ENCODE data around the gene S100A14. TPM values are rescaled to one million over a fixed set of nuclear protein-coding genes. Genes with fewer than 3 reads are reported as not detected.
A peak's percentile ranks its signal among the peaks of the same experiment; 100 is the strongest.

Gene S100A14
- total and polyA plus RNA-seq, 9 of the 15 experiments (the other 6 are each of a cell fraction or from before 2014, with no cell fraction given) = 0.10 to 0.64 (median 0.24) TPM; not detected in 3

DNA sequence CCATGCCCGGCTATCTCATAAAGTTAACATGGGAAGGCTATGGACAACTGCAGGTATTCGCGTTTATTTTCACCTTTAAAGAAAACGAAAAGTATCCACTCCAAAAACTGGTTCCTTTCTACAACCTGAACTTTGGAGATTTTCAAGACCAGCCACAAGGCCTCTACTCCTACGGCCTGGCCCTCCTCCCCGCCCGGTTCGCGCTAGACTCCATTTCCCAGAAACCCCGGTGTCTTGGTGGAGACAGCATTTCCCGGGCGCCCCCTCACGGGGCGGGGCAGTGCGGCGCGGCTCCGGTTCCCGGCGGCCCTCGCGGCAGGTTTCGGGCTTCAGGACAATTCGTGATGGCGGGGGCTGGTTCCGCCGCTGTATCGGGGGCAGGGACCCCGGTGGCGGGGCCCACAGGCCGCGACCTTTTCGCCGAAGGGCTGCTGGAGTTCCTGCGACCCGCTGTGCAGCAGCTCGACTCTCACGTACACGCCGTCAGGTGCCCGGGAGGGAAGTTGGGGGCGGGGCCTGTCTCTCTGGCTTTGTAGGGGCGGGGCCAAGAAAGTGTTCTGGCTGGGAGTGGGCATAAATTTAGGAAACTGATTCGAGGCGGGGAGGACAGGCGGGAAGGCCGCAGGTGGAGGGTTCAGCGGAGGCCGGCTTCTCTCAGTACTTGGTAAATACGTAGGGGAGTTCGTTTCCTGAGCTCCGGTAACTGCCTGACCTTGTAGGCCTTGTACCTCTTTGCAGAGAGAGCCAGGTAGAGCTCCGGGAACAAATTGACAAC lies 42.5 kb upstream of the S100A14 start, which contains the start of gene SNAPIN (continued):
- TF ChIP-seq RFX7 (CRISPR knock-in tag; IDR thresholded peaks at IDR 0.05) = no peak
- TF ChIP-seq, protein P1, sequence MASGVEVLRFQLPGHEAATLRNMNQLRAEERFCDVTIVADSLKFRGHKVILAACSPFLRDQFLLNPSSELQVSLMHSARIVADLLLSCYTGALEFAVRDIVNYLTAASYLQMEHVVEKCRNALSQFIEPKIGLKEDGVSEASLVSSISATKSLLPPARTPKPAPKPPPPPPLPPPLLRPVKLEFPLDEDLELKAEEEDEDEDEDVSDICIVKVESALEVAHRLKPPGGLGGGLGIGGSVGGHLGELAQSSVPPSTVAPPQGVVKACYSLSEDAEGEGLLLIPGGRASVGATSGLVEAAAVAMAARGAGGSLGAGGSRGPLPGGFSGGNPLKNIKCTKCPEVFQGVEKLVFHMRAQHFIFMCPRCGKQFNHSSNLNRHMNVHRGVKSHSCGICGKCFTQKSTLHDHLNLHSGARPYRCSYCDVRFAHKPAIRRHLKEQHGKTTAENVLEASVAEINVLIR (CRISPR knock-in tag; IDR thresholded peaks at IDR 0.05) = no peak
- TF ChIP-seq ZNF584 (CRISPR knock-in tag; IDR thresholded peaks at IDR 0.05; ENCODE audit: low read depth) = no peak
- TF ChIP-seq TAL1 (IDR thresholded peaks at IDR 0.05) = no peak
- TF ChIP-seq, protein P2, sequence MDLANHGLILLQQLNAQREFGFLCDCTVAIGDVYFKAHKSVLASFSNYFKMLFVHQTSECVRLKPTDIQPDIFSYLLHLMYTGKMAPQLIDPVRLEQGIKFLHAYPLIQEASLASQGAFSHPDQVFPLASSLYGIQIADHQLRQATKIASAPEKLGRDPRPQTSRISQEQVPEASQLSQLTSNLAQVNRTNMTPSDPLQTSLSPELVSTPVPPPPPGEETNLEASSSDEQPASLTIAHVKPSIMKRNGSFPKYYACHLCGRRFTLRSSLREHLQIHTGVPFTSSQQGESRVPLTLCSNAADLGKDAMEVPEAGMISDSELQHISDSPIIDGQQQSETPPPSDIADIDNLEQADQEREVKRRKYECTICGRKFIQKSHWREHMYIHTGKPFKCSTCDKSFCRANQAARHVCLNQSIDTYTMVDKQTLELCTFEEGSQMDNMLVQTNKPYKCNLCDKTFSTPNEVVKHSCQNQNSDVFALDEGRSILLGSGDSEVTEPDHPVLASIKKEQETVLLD (IDR thresholded peaks at IDR 0.05) = no peak
- TF ChIP-seq ZFPM2 (CRISPR knock-in tag; IDR thresholded peaks at IDR 0.05) = no peak
- no peak for TF ChIP-seq ASH1L (IDR thresholded peaks at IDR 0.05; ENCODE audit: borderline replicate concordance, low read depth, partially characterized antibody)
- TF ChIP-seq RCOR1 (IDR thresholded peaks at IDR 0.05; ENCODE audit: borderline replicate concordance in 1 of 2, low read depth in 2 of 2, low read length in 2 of 2) = no peak
- TF ChIP-seq, protein P3, sequence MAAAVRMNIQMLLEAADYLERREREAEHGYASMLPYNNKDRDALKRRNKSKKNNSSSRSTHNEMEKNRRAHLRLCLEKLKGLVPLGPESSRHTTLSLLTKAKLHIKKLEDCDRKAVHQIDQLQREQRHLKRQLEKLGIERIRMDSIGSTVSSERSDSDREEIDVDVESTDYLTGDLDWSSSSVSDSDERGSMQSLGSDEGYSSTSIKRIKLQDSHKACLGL (CRISPR knock-in tag; IDR thresholded peaks at IDR 0.05; ENCODE audit: borderline replicate concordance, poor library complexity, severe bottlenecking) = no peak
- TF ChIP-seq RBM25 (IDR thresholded peaks at IDR 0.05; ENCODE audit: low read depth, low read length, severe bottlenecking) = no peak
- TF ChIP-seq MAFG (tag; conservative IDR thresholded peaks at IDR 0.05) = no peak
- TF ChIP-seq TARDBP (IDR thresholded peaks at IDR 0.05) = no peak
- peak; percentile 74; the same call in 1 of the 2 replicates for TF ChIP-seq TFAP4 (CRISPR knock-in tag; IDR thresholded peaks at IDR 0.05; ENCODE audit: borderline replicate concordance)
- TF ChIP-seq, protein P4, sequence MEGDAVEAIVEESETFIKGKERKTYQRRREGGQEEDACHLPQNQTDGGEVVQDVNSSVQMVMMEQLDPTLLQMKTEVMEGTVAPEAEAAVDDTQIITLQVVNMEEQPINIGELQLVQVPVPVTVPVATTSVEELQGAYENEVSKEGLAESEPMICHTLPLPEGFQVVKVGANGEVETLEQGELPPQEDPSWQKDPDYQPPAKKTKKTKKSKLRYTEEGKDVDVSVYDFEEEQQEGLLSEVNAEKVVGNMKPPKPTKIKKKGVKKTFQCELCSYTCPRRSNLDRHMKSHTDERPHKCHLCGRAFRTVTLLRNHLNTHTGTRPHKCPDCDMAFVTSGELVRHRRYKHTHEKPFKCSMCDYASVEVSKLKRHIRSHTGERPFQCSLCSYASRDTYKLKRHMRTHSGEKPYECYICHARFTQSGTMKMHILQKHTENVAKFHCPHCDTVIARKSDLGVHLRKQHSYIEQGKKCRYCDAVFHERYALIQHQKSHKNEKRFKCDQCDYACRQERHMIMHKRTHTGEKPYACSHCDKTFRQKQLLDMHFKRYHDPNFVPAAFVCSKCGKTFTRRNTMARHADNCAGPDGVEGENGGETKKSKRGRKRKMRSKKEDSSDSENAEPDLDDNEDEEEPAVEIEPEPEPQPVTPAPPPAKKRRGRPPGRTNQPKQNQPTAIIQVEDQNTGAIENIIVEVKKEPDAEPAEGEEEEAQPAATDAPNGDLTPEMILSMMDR (IDR thresholded peaks at IDR 0.05 in 2 of 3, conservative IDR thresholded peaks at IDR 0.05 in 1 of 3; ENCODE audit: insufficient read depth in 2 of 3, low read depth in 1 of 3, low read length in 3 of 3) = 0 out of 6 replicates have a peak, but pooled peaks of 2 of the 3 experiments have one; percentile 14 to 25
- no peak for TF ChIP-seq ZNF57 (CRISPR knock-in tag; IDR thresholded peaks at IDR 0.05)
- 0 out of 2 replicates have a peak, but pooled peaks have one; percentile 22 for TF ChIP-seq MTA1 (IDR thresholded peaks at IDR 0.05; ENCODE audit: borderline replicate concordance)
- no peak for TF ChIP-seq SMAD1 (IDR thresholded peaks at IDR 0.05; ENCODE audit: low read depth, low read length, partially characterized antibody)
- no peak for TF ChIP-seq CBFA2T2 (conservative IDR thresholded peaks at IDR 0.05)
- TF ChIP-seq HMBOX1 (IDR thresholded peaks at IDR 0.05) = no peak
- peak; percentile 98 for TF ChIP-seq ZFX (CRISPR knock-in tag; IDR thresholded peaks at IDR 0.05)

All from K562 (cell line).